Right lobe of liver (tissue), 6 donors: ENCODE results near the gene ACKR1. TPM values are rescaled to one million over a fixed set of nuclear protein-coding genes. Genes with fewer than 3 reads are reported as not detected.

Experiments used
- ATAC-seq, 4 donors: fragments of 200-7000 bp; cut with Tn5 transposase; one replicate each; pipeline ENCODE4 v1.9.1; 2020; ENCODE audit warnings: mild to moderate bottlenecking in 4 of 4, moderate library complexity in 4 of 4
- DNase-seq, 3 donors: peaks; one replicate each; pipeline ENCODE4 v3.0.0-alpha.2; 2020
- H3K27ac ChIP-seq, 3 donors: fragments of 200-600 bp; one replicate each; pipeline ENCODE4 v1.8.0; 2022
- H3K27me3 ChIP-seq, 2 donors: fragments of 200-600 bp; one replicate each; pipeline ENCODE4 v1.8.0; 2022
- H3K36me3 ChIP-seq, 4 donors: fragments of 200-600 bp; sonication (generic) in 1 of 4; one replicate each; pipeline versions ENCODE4 v1.5.1 to v1.8.0; 2017 to 2022; ENCODE audit warnings: control low read depth in 1 of 4
- H3K4me1 ChIP-seq, 4 donors: fragments of 200-600 bp; sonication (generic) in 1 of 4; one replicate each; pipeline versions ENCODE4 v1.5.1 to v1.8.0; 2017 to 2022; ENCODE audit warnings: control low read depth in 1 of 4
- H3K4me3 ChIP-seq, 3 donors: fragments of 200-600 bp; one replicate each; pipeline ENCODE4 v1.8.0; 2022
- H3K9me3 ChIP-seq, 4 donors: fragments of 200-600 bp; sonication (generic) in 1 of 4; one replicate each; pipeline versions ENCODE4 v1.5.1 to v1.8.0; 2017 to 2022; ENCODE audit warnings: control low read depth in 1 of 4
- POLR2A ChIP-seq: fragments of 450-650 bp; IDR thresholded peaks from one replicate; pipeline ENCODE4 v1.6.1; 2017; ENCODE audit warnings: antibody characterized with exemption, mild to moderate bottlenecking
- WGBS: methylation state at CpG from one replicate; pipeline ENCODE4 v1.1.6; 2018; ENCODE audit warnings: low coverage, low lambda C conversion rate; ENCODE audit not compliant: insufficient coverage; ENCODE audit errors: missing lambda C conversion rate; 5-methylcytosine and 5-hydroxymethylcytosine counted together
- intact Hi-C, 2 donors: fragments of 100-400 bp; cut with DNase I; formaldehyde crosslinking; loops; one replicate each; pipeline versions ENCODE4 v1.11.2 to v1.14.1; 2022
- total RNA-seq, 6 experiments: library from RNA; depleted of rRNA in 2 of 6; stranded (reverse); fragments of >200 nt in 2 of 6; fragmentation: NEBNext Ultra II Directional in 3 of 6; extraction: Animal tissue kit (Norgen Biotek cat#: 25700) in 3 of 6; gene quantifications; one replicate each; pipeline versions ENCODE4 v1.1.0 to v1.2.4, GENCODE V29; 2016 to 2023
- TF ChIP-seq, protein P1 (sequence below), 4 donors: fragments of 200-600 bp in 3 of 4; fragments of 450-650 bp in 1 of 4; IDR thresholded peaks; one replicate each; pipeline versions ENCODE4 v1.5.1 to v1.8.0; 2016 to 2022; ENCODE audit warnings: antibody characterized with exemption in 4 of 4, mild to moderate bottlenecking in 2 of 4
- donor health status: DM: no; HTN: yes; CAD: no.
- donor health status: DM: no; HTN: no; CAD: no.
- donor health status: DM: no; HTN: no; CAD: no.
- donor health status: DM: no; HTN: yes; CAD: no.
- donor health status: DM: no; HTN: yes; CAD: no.

The ACKR1 gene
- total RNA-seq, 6 experiments from 2014 or later, result 0.12 to 0.53 (median 0.39) TPM; not detected in 2

DNA sequence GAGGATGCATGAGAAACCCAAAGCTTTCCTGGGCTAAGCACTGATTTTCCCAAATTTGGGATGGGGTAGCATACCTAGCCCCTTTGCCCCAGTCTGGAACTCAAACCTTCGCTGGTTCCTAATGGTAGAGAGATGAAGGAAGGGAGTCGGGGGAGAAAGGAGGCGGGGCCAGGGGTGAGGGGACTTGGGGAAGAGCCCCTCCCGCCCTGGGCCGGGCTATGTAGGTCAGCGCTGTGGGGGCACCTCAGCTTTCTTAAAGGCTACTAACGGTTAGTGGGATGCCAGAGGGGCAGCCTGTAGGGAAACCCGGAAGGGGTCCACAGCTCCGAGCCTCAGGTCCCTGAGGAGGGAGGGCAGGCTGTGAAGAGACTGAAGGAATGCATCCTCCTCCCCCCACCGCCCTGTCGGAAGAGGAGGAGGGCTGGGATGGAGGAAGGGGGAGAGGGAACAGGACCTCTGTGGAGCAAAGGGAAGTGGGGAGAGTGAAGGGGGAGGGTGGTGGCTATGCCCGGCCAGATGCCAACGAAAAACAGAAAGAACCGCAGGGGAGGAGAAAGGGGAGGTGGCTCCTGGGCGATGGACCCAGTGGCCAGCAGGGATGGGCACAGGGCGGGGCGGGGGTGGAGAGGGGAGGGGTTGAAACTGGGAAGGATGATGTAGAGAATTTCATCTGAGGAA lies 31.9 kb upstream of the ACKR1 start:
- no peaks in the 10 kb centered on the region for H3K4me1 ChIP-seq
- H3K36me3 ChIP-seq, result no peaks in the 10 kb centered on the region
- WGBS, result 2% methylated on average over 16 of the region's 17 CpGs
- intact Hi-C loops, result no loop called here
- H3K27me3 ChIP-seq, result peaks cover 0 to 3% of the 10 kb centered on the region in 2 donors
- no peak overlapping the region for H3K27ac ChIP-seq
- no peaks in the 10 kb centered on the region for H3K9me3 ChIP-seq
- no peak for TF ChIP-seq POLR2A
- TF ChIP-seq, protein P1, sequence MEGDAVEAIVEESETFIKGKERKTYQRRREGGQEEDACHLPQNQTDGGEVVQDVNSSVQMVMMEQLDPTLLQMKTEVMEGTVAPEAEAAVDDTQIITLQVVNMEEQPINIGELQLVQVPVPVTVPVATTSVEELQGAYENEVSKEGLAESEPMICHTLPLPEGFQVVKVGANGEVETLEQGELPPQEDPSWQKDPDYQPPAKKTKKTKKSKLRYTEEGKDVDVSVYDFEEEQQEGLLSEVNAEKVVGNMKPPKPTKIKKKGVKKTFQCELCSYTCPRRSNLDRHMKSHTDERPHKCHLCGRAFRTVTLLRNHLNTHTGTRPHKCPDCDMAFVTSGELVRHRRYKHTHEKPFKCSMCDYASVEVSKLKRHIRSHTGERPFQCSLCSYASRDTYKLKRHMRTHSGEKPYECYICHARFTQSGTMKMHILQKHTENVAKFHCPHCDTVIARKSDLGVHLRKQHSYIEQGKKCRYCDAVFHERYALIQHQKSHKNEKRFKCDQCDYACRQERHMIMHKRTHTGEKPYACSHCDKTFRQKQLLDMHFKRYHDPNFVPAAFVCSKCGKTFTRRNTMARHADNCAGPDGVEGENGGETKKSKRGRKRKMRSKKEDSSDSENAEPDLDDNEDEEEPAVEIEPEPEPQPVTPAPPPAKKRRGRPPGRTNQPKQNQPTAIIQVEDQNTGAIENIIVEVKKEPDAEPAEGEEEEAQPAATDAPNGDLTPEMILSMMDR (IDR thresholded peaks at IDR 0.05), result no peak
- no peak overlapping the region for H3K4me3 ChIP-seq
- ATAC-seq, result no peak
- DNase-seq, result no peak

DNA sequence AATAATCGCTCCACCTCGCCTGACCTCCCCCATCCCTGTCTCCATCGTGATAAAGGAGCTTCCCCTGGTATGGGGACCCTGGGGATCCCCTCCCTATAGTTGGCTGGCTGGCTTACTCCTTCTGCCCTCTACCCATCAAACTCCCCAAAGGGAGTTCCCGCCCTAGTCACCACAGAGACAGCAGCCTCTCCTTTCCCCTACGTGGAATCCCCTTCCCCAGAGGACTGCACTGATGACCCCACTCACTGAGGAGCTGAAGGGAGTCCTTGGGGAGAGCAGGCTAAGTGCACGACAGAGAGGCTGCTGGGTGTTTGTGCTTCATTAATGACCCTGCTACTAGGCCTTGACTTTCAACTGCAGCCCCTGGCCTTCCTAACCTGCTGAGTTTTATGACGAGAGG lies 31.4 kb upstream of the ACKR1 start:
- Histone ChIP-seq H3K9me3 (no peaks in the 10 kb centered on the region), H3K36me3 (no peaks in the 10 kb centered on the region), H3K27me3 (peaks cover 0 to 3% of the 10 kb centered on the region in 2 donors), H3K4me1 (no peaks in the 10 kb centered on the region), H3K27ac (no peak overlapping the region), H3K4me3 (no peak overlapping the region)
- no peak for ATAC-seq
- TF ChIP-seq POLR2A, result no peak
- DNase-seq, result no peak
- intact Hi-C loops, result no loop called here
- WGBS, result 38% methylated on average over 5 of the region's 7 CpGs

DNA sequence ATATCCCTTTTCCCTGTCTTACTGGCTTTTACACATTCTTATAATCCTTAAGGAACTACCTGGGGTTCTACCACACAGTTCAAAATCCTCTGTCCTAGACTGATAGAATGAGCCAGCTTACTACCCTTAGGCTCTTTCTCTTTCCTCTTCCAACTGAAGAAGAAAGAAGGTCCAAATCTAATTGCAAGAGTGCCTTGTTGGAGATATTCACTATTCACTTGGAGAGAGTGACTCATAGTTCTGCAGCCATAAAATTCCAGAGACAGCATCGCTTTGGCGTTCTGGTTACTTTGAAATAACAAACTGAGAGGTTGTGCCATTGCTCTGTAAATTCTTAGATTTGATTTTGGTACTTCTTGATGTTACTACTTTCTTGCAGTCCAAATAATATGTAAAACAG lies 29.1 kb upstream of the ACKR1 start:
- Histone ChIP-seq H3K4me3 (no peak overlapping the region), H3K9me3 (no peaks in the 10 kb centered on the region), H3K4me1 (no peaks in the 10 kb centered on the region), H3K27ac (no peak overlapping the region), H3K27me3 (peaks cover 0 to 3% of the 10 kb centered on the region in 2 donors), H3K36me3 (no peaks in the 10 kb centered on the region)
- DNase-seq (no peak), ATAC-seq (no peak)
- TF ChIP-seq, protein P1 (IDR thresholded peaks at IDR 0.05), result no peak
- TF ChIP-seq POLR2A, result no peak
- intact Hi-C loops, result no loop called here
- 46% methylated on average over 2 of the region's 2 CpGs for WGBS

DNA sequence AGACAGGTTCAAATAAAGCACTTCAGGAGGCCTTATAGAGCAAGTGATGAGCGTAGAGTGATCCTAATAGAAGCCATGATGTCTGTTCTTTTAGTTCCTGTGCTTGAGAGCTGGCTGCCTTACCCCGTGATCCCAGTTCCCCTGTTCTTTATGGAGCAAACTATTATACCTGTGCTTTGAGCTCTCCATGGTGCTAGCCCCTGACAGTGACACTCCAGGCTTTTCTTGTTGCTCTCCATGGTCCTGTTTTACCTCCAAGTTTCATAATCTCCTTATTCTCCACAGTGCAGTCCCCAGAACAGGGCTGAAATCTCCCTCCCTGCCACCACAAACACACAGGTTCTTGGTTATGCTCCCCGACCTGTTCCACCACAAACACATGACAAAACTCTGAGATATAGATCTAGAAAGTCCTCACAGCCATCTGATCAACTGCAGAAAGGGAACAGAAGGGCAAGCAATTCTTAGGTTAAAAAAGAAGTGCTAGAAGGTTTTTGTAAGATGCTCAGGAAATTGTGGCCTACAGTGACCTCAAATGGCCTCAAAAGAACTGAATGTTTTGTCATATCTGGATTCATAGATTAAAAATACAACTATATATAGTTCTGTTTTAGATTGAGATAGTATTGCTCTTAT lies 27.3 kb upstream of the ACKR1 start:
- Histone ChIP-seq H3K27me3 (no peaks in the 10 kb centered on the region), H3K4me1 (no peaks in the 10 kb centered on the region), H3K4me3 (no peak overlapping the region), H3K36me3 (no peaks in the 10 kb centered on the region), H3K27ac (no peak overlapping the region), H3K9me3 (no peaks in the 10 kb centered on the region)
- DNase-seq (peak in 1 of 3 donors; percentile 56), ATAC-seq (peak; percentile 65 to 92 (median 86))
- TF ChIP-seq, protein P1 (IDR thresholded peaks at IDR 0.05), result no peak
- TF ChIP-seq POLR2A, result no peak
- intact Hi-C loops, result no loop called here
- 0% methylated on average over 3 of the region's 3 CpGs for WGBS

DNA sequence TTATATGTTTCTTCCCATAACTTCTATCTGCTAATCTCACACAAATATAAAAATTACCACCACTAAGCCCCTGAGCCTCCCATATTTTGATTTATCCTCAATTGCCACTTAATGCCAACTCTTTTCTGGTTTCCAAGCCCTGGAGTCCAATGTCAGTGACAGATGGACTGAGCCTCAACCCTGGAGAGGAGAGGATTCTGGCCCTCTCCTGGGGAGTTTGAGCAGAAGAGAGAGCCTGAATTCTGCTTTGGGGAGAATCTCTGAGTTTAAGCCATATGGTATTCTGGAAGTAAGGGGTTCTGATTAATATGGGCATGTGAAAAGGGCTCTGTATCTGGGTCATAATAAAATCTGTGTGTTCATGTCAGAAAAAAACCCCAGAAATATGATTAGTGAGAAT lies 24.8 kb upstream of the ACKR1 start:
- DNase-seq (no peak), ATAC-seq (no peak)
- H3K36me3 ChIP-seq, result no peaks in the 10 kb centered on the region
- no peak overlapping the region for H3K4me3 ChIP-seq
- no peaks in the 10 kb centered on the region for H3K4me1 ChIP-seq
- H3K27ac ChIP-seq, result no peak overlapping the region
- intact Hi-C loops, result no loop called here
- TF ChIP-seq, protein P1 (IDR thresholded peaks at IDR 0.05), result no peak
- no peak for TF ChIP-seq POLR2A
- no peaks in the 10 kb centered on the region for H3K27me3 ChIP-seq
- no peaks in the 10 kb centered on the region for H3K9me3 ChIP-seq
